ENCODE results near the gene SETD2.

Gene SETD2

GRCh38 chr3:46998852-46999515 is 164.9 kb downstream of the SETD2 start:
- DNase-seq (ENCODE audit: low spot score), result no peak

- DNase-seq (ENCODE audit: low spot score), result peak; percentile 35
Observed at GRCh38 chr3:46998121-46998851, 165.6 kb downstream of the SETD2 start.

GRCh38 chr3:46997453-46998091 is 166.3 kb downstream of the SETD2 start:
- DNase-seq (ENCODE audit: low spot score), result no peak

- no peak for DNase-seq (ENCODE audit: low spot score)
Observed at GRCh38 chr3:46996689-46997452, 167.0 kb downstream of the SETD2 start.

GRCh38 chr3:46995901-46996562 is 167.9 kb downstream of the SETD2 start:
- DNase-seq (ENCODE audit: low spot score), result no peak

GRCh38 chr3:46994801-46995731 is 168.8 kb downstream of the SETD2 start:
- DNase-seq (ENCODE audit: low spot score), result no peak

- no peak for DNase-seq (ENCODE audit: low spot score)
Observed at GRCh38 chr3:46993986-46994385, 169.9 kb downstream of the SETD2 start.

- DNase-seq (ENCODE audit: low spot score), result no peak
Observed at GRCh38 chr3:46993292-46993691, 170.6 kb downstream of the SETD2 start.

- DNase-seq (ENCODE audit: low spot score), result no peak
Observed at GRCh38 chr3:46992231-46992630, 171.7 kb downstream of the SETD2 start.

GRCh38 chr3:46991406-46992165 is 172.3 kb downstream of the SETD2 start:
- no peak for DNase-seq (ENCODE audit: low spot score)

- DNase-seq (ENCODE audit: low spot score), result no peak
Observed at GRCh38 chr3:46990573-46991374, 173.1 kb downstream of the SETD2 start.

GRCh38 chr3:46989146-46989810 is 174.6 kb downstream of the SETD2 start:
- DNase-seq (ENCODE audit: low spot score), result no peak

GRCh38 chr3:46988616-46989015 is 175.3 kb downstream of the SETD2 start:
- DNase-seq (ENCODE audit: low spot score), result no peak

GRCh38 chr3:46987743-46988401 is 176.0 kb downstream of the SETD2 start:
- no peak for DNase-seq (ENCODE audit: low spot score)

GRCh38 chr3:46987319-46987742 is 176.6 kb downstream of the SETD2 start:
- no peak for DNase-seq (ENCODE audit: low spot score)

- DNase-seq (ENCODE audit: low spot score), result no peak
Observed at GRCh38 chr3:46986782-46987310, 177.1 kb downstream of the SETD2 start.

- DNase-seq (ENCODE audit: low spot score), result no peak
Observed at GRCh38 chr3:46986055-46986730, 177.7 kb downstream of the SETD2 start.
